CD4-positive, alpha-beta memory T cell (primary cell): ENCODE measurements around the gene ATP9B. TPM values are rescaled to one million over a fixed set of nuclear protein-coding genes. Genes with fewer than 3 reads are reported as not detected.

ENCODE experiments used
- CTCF ChIA-PET: fragments of 350-600 bp; sonication (Branson Sonifier 250); formaldehyde crosslinking; loops from one replicate; lab custom pipeline; 2021; ENCODE audit warnings: inconsistent platforms; ENCODE audit not compliant: partially characterized antibody; lab: Charles Lee
- POLR2A ChIA-PET: fragments of 350-600 bp; sonication (Branson Sonifier 250); formaldehyde crosslinking; loops from one replicate; lab custom pipeline; 2021; ENCODE audit not compliant: partially characterized antibody; lab: Charles Lee
- DNase-seq, 5 donors: peaks; one replicate each; pipeline versions ENCODE4 v3.0.0 to v3.0.0-alpha.2; 2020 to 2022; ENCODE audit warnings: mixed read lengths in 1 of 5
- H3K27ac ChIP-seq: one replicate; pipeline ENCODE4 v1.7.0; 2013; ENCODE audit warnings: low read depth, low read length
- H3K27me3 ChIP-seq: 2 replicates; pipeline ENCODE4 v1.7.0; 2013; ENCODE audit warnings: mild to moderate bottlenecking, low read length, moderate library complexity; ENCODE audit not compliant: insufficient read depth
- H3K36me3 ChIP-seq: 2 replicates; pipeline ENCODE4 v1.7.0; 2013; ENCODE audit warnings: mild to moderate bottlenecking, low read length, moderate library complexity; ENCODE audit not compliant: insufficient read depth
- H3K4me1 ChIP-seq: 2 replicates; pipeline ENCODE4 v1.7.0; 2013; ENCODE audit warnings: mild to moderate bottlenecking, low read length, moderate library complexity; ENCODE audit not compliant: insufficient read depth
- H3K4me3 ChIP-seq, 2 donors: one replicate each; pipeline ENCODE4 v1.7.0; 2013; ENCODE audit warnings: low read length in 2 of 2, mild to moderate bottlenecking in 1 of 2
- H3K9me3 ChIP-seq, 2 donors: one replicate each; pipeline ENCODE4 v1.7.0; 2013; ENCODE audit warnings: low read length in 2 of 2, control low read depth in 1 of 2; ENCODE audit not compliant: control insufficient read depth in 1 of 2
- H3K27ac Mint-ChIP-seq, 7 donors: one replicate each; pipeline ENCODE4 v1.8.0; 2020 to 2021; ENCODE audit warnings: mixed read lengths in 7 of 7, mild to moderate bottlenecking in 6 of 7, inconsistent platforms in 3 of 7, moderate library complexity in 3 of 7
- H3K27me3 Mint-ChIP-seq, 2 donors: one replicate each; pipeline ENCODE4 v1.8.0; 2020 to 2021; ENCODE audit warnings: mixed read lengths in 2 of 2
- H3K36me3 Mint-ChIP-seq, 2 donors: one replicate each; pipeline ENCODE4 v1.8.0; 2020 to 2021; ENCODE audit warnings: mixed read lengths in 2 of 2, inconsistent platforms in 1 of 2, mild to moderate bottlenecking in 1 of 2
- H3K4me1 Mint-ChIP-seq, 4 donors: one replicate each; pipeline ENCODE4 v1.8.0; 2020 to 2021; ENCODE audit warnings: mixed read lengths in 4 of 4, mild to moderate bottlenecking in 1 of 4
- H3K4me3 Mint-ChIP-seq, 8 donors: one replicate each; pipeline ENCODE4 v1.8.0; 2020 to 2021; ENCODE audit warnings: mixed read lengths in 8 of 8, mild to moderate bottlenecking in 7 of 8, moderate library complexity in 6 of 8, inconsistent platforms in 3 of 8
- H3K9me3 Mint-ChIP-seq, 8 donors: one replicate each; pipeline ENCODE4 v1.8.0; 2020 to 2021; ENCODE audit warnings: mixed read lengths in 8 of 8, mild to moderate bottlenecking in 5 of 8, inconsistent platforms in 3 of 8, moderate library complexity in 1 of 8
- intact Hi-C: fragments of 100-400 bp; cut with micrococcal nuclease; formaldehyde crosslinking; loops from one replicate; pipeline ENCODE4 v1.15.1; 2023
- polyA plus RNA-seq, 2 donors: library from polyadenylated mRNA; unstranded; fragments of 300-500 nt; fragmentation: Illumina TruSeq; gene quantifications; one replicate each; pipeline ENCODE4 v1.2.3, GENCODE V29; 2021
- total RNA-seq, 2 experiments: library from RNA; stranded (reverse); gene quantifications; one replicate each; pipeline ENCODE4 v1.2.3, GENCODE V29; 2021

ATP9B gene
- total and polyA plus RNA-seq, 4 experiments from 2014 or later: 11.8 to 76.4 (median 49.9) TPM

GRCh38 chr18:79393181-79393634 is 324.0 kb downstream of the ATP9B start:
- Mint-ChIP-seq H3K27ac (peak overlapping the region; percentile 65 to 93 (median 88)), H3K9me3 (no peaks in the 10 kb centered on the region), H3K27me3 (peaks cover 4% of the 10 kb centered on the region in 2 donors), H3K36me3 (peaks cover 0 to 9% of the 10 kb centered on the region in 2 donors), H3K4me1 (peaks cover 14 to 37% (median 21%) of the 10 kb centered on the region in 4 donors), H3K4me3 (peak overlapping the region; percentile 86 to 94 (median 90))
- Histone ChIP-seq H3K27ac (peak overlapping the region; percentile 41), H3K27me3 (no peaks in the 10 kb centered on the region), H3K9me3 (no peaks in the 10 kb centered on the region), H3K4me3 (peak overlapping the region in 1 of 2 donors; percentile 57), H3K36me3 (no peaks in the 10 kb centered on the region), H3K4me1 (peaks cover 33% of the 10 kb centered on the region)
- CTCF ChIA-PET: interaction anchor here (0.9 to 6.7 kb wide), 7 partner anchors 10 to 246 kb away, joined by 3 to 53 read pairs (median 6); no protein-coding TSS in a partner anchor
- intact Hi-C loops: loop anchor here (10.0 kb wide), 1 partner anchor 712 kb away; the partner anchor contains the start of gene ADNP2
- POLR2A ChIA-PET: interaction anchor here (0.9 to 17.0 kb wide), 9 partner anchors 11 to 286 kb away, joined by 3 to 173 read pairs (median 5); no protein-coding TSS in a partner anchor
- DNase-seq: peak in 3 of 5 donors; percentile 25 to 62 (median 34)

GRCh38 chr18:79393635-79394533 is 324.7 kb downstream of the ATP9B start:
- Mint-ChIP-seq H3K4me3 (peak overlapping the region; percentile 86 to 94 (median 90)), H3K27ac (peak overlapping the region; percentile 65 to 93 (median 88)), H3K36me3 (peaks cover 0 to 10% of the 10 kb centered on the region in 2 donors), H3K27me3 (peaks cover 3 to 4% of the 10 kb centered on the region in 2 donors), H3K9me3 (no peaks in the 10 kb centered on the region), H3K4me1 (peaks cover 18 to 44% (median 21%) of the 10 kb centered on the region in 4 donors)
- peak; percentile 49 to 77 (median 52) for DNase-seq
- ChIA-PET POLR2A (interaction anchor here (1.0 to 17.0 kb wide), 8 partner anchors 10 to 285 kb away, joined by 3 to 173 read pairs (median 6); no protein-coding TSS in a partner anchor), CTCF (interaction anchor here (0.6 to 6.7 kb wide), 8 partner anchors 9 to 245 kb away, joined by 3 to 53 read pairs (median 4); no protein-coding TSS in a partner anchor)
- intact Hi-C loops: loop anchor here (2.0 to 10.0 kb wide), 2 partner anchors 13 to 711 kb away; partner anchors contain the start of gene ADNP2
- H3K27ac ChIP-seq: peak overlapping the region; percentile 41
- peaks cover 37% of the 10 kb centered on the region for H3K4me1 ChIP-seq
- H3K27me3 ChIP-seq: no peaks in the 10 kb centered on the region
- H3K36me3 ChIP-seq: no peaks in the 10 kb centered on the region
- H3K9me3 ChIP-seq: no peaks in the 10 kb centered on the region
- peak overlapping the region in 1 of 2 donors; percentile 57 for H3K4me3 ChIP-seq

- no peaks in the 10 kb centered on the region for H3K9me3 ChIP-seq
- POLR2A ChIA-PET: interaction anchor here (1.7 to 17.0 kb wide), 4 partner anchors 10 to 284 kb away, joined by 5 to 173 read pairs (median 20); no protein-coding TSS in a partner anchor
- no peaks in the 10 kb centered on the region for H3K36me3 ChIP-seq
- H3K27ac ChIP-seq: peak overlapping the region; percentile 21
- Mint-ChIP-seq H3K27ac (peak overlapping the region; percentile 68 to 96 (median 86)), H3K27me3 (peaks cover 2 to 6% of the 10 kb centered on the region in 2 donors), H3K4me1 (peaks cover 20 to 48% (median 25%) of the 10 kb centered on the region in 4 donors), H3K9me3 (no peaks in the 10 kb centered on the region), H3K36me3 (peaks cover 0 to 13% of the 10 kb centered on the region in 2 donors), H3K4me3 (peak overlapping the region; percentile 83 to 92 (median 88))
- H3K4me1 ChIP-seq: peaks cover 43% of the 10 kb centered on the region
- CTCF ChIA-PET: interaction anchor here (6.7 kb wide), 1 partner anchor 14 kb away, joined by 53 read pairs; no protein-coding TSS in a partner anchor
- intact Hi-C loops: loop anchor here (1.0 to 10.0 kb wide), 3 partner anchors 11 to 710 kb away; partner anchors contain the start of gene ADNP2
- H3K27me3 ChIP-seq: no peaks in the 10 kb centered on the region
- DNase-seq: peak; percentile 48 to 89 (median 54)
- peak overlapping the region; percentile 17 to 57 for H3K4me3 ChIP-seq
Observed at GRCh38 chr18:79394534-79395307, 325.5 kb downstream of the ATP9B start.

GRCh38 chr18:79395308-79395640 is 326.1 kb downstream of the ATP9B start:
- intact Hi-C loops: loop anchor here (1.0 to 10.0 kb wide), 3 partner anchors 10 to 710 kb away; partner anchors contain the start of gene ADNP2
- H3K36me3 Mint-ChIP-seq: peaks cover 0 to 13% of the 10 kb centered on the region in 2 donors
- Histone ChIP-seq H3K27ac (no peak overlapping the region), H3K4me1 (peaks cover 43% of the 10 kb centered on the region), H3K9me3 (no peaks in the 10 kb centered on the region), H3K4me3 (no peak overlapping the region), H3K36me3 (no peaks in the 10 kb centered on the region), H3K27me3 (no peaks in the 10 kb centered on the region)
- peaks cover 20 to 48% (median 25%) of the 10 kb centered on the region in 4 donors for H3K4me1 Mint-ChIP-seq
- peak overlapping the region; percentile 68 to 96 (median 86) for H3K27ac Mint-ChIP-seq
- ChIA-PET POLR2A (interaction anchor here (1.3 to 17.0 kb wide), 3 partner anchors 10 to 128 kb away, joined by 3 to 173 read pairs (median 16); no protein-coding TSS in a partner anchor), CTCF (interaction anchor here (4.7 kb wide), 1 partner anchor 128 kb away, joined by 26 read pairs; no protein-coding TSS in a partner anchor)
- no peak for DNase-seq
- peak overlapping the region in 7 of 8 donors; percentile 85 to 92 (median 89) for H3K4me3 Mint-ChIP-seq
- peaks cover 2 to 6% of the 10 kb centered on the region in 2 donors for H3K27me3 Mint-ChIP-seq
- H3K9me3 Mint-ChIP-seq: no peaks in the 10 kb centered on the region

- H3K4me1 Mint-ChIP-seq: peaks cover 19 to 51% (median 26%) of the 10 kb centered on the region in 4 donors
- Histone ChIP-seq H3K4me1 (peaks cover 43% of the 10 kb centered on the region), H3K27me3 (no peaks in the 10 kb centered on the region), H3K9me3 (no peaks in the 10 kb centered on the region), H3K36me3 (no peaks in the 10 kb centered on the region), H3K4me3 (peak within 1 kb of the TSS; percentile 42 to 57), H3K27ac (peak within 1 kb of the TSS; percentile 46)
- H3K27ac Mint-ChIP-seq: peak within 1 kb of the TSS; percentile 82 to 97 (median 86)
- ChIA-PET POLR2A (interaction anchor here (0.6 to 17.0 kb wide), 9 partner anchors 8 to 134 kb away, joined by 3 to 173 read pairs (median 6); no protein-coding TSS in a partner anchor), CTCF (interaction anchor here (1.4 to 4.7 kb wide), 7 partner anchors 8 to 133 kb away, joined by 3 to 32 read pairs (median 9); no protein-coding TSS in a partner anchor)
- intact Hi-C loops: loop anchor here (1.0 to 10.0 kb wide), 5 partner anchors 9 to 709 kb away; partner anchors contain the start of genes ADNP2 and CTDP1
- H3K36me3 Mint-ChIP-seq: peaks cover 0 to 14% of the 10 kb centered on the region in 2 donors
- H3K27me3 Mint-ChIP-seq: peaks cover 0 to 6% of the 10 kb centered on the region in 2 donors
- peak; percentile 68 to 91 (median 72) for DNase-seq
- no peaks in the 10 kb centered on the region for H3K9me3 Mint-ChIP-seq
- peak within 1 kb of the TSS; percentile 85 to 96 (median 89) for H3K4me3 Mint-ChIP-seq
Observed at GRCh38 chr18:79395761-79396404, 326.7 kb downstream of the ATP9B start, which contains the start of gene NFATC1. TSS of gene NFATC1 (plus strand) at chr18:79395930. CDS start at chr18:79396225, 295 bp downstream.
